ENCODE data around the gene CSMD2.

DNA sequence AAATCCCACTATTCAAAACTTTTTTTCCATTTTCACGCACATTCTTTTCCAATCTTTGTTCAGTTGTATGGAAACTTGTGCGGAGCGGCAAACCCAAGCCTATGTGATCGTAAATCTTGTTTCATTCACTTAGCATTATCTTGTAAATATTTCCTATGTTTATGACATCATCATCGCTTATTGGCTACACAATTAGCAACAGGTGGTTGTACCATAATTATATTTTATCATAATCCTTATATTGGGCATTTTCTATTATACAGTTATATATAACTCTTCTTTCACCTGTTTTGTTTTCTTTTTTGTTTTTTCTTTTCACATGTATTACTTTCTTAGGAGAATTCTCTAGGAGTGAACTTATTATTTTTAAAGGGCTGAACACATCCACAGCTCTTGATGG, 627.1 kb downstream of the CSMD2 start:
- no peak for TF ChIP-seq CTCF (conservative IDR thresholded peaks at IDR 0.05)
- no peak for TF ChIP-seq EZH2 (IDR thresholded peaks at IDR 0.05; ENCODE audit: low read depth)

Data from PC-9 (cell line).